NCI-H748 (cell line): ENCODE measurements around the gene RIMBP2.

Experiments used
- DNase-seq: peaks from one replicate; lab custom pipeline; 2025; ENCODE audit not compliant: unreplicated experiment; lab: John Stamatoyannopoulos, UW

RIMBP2 gene

DNA sequence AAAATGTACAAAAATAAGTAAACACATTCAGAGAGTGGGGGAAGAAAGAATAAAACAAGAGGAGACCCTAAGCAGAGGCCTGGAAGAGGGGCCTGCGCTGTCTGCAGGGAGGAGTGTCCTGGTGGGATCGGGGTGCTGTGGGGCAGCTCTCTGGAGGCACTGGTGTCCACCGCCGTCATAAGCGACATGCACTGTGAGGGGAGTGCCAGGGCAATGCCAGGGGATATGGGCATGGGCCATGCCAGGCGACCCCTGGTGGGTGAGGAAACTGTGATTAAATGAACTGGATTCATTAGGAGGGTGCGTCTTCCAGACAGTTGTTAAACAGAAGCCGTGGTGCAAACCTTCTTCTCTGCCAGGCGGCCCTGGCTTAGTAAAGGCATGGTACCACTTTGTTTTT, 261.8 kb downstream of the RIMBP2 start:
- DNase-seq, result no peak

DNA sequence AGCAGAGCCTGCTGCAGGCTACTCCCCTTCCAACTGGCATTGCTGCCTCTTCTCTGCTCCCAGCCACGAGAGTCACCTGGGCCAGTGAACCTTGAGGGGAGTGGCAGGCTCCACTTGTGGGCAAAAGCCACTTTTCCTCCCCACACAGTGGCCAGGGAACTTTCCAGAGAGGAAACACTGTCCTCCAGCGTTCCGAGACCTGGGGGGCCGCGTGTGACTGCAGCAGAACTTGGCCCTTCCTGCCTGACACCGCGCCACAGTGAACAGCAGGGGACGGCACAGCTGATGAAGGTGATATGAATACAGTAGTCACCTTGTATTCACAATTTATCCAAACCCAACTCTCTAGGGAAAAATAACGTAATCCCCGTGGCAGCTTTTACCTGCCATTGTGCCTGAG, 263.6 kb downstream of the RIMBP2 start:
- no peak for DNase-seq

DNA sequence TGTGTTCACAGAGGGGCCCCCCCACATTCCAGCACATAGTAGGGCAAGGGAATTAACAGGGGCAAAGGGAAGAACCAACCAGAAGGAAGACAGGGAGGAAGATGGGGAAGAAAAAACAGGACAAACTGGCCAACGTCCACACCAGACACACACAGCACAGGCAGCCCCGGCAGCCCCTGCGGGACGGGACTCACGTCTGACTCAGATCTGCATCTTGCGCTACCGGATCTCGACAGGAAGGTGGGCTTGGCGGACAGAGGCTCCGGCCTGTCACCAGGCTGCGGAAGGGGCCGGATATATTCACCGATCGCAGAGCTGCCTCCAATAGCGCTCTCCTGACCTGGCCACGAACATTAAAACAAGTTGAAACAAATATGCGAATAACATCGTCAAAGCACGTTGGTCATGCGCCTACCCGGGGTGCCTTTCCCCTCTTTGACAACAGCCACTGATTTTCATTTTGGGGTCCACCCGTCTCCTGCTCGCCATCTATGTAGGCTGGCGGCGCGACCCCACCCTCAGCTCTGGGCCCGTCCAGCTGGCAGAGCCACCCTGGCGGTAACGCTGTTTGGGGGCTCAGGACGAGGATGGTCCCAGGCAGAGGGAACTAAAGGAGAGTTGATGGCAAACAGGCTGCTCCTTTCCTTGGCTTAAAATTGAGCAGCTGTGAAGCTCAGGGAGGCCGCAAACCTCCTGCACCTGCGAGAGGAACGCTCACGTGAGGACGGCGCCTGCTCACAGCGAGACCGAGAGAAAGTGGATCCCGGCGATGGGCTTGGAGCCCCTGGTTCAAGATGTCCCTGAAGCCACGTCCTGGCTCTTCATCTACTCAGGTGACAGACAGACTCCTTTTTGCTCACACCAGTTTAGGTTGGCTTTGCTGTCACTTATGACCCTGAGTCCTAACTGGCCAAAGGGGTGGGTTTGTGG, 264.8 kb downstream of the RIMBP2 start:
- no peak for DNase-seq

DNA sequence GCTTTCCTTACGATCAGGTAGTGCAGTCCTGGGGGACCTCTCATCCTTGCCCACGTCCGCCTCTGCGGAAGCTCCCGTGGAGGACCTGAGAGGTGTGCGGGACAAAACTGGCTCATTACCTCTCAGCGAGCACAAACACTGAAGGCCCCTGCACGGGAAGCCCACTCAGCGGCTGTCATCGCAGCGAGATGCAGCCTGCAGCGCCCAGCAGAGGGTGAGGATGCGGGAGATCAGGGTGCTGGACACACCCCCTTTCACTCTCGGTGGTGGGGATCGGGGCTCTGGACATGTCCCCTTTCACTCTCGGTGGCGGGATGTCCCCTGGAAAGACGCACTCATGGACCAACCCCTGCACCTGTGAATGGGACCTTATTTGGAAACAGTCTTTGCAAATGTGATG, 266.8 kb downstream of the RIMBP2 start:
- no peak for DNase-seq

DNA sequence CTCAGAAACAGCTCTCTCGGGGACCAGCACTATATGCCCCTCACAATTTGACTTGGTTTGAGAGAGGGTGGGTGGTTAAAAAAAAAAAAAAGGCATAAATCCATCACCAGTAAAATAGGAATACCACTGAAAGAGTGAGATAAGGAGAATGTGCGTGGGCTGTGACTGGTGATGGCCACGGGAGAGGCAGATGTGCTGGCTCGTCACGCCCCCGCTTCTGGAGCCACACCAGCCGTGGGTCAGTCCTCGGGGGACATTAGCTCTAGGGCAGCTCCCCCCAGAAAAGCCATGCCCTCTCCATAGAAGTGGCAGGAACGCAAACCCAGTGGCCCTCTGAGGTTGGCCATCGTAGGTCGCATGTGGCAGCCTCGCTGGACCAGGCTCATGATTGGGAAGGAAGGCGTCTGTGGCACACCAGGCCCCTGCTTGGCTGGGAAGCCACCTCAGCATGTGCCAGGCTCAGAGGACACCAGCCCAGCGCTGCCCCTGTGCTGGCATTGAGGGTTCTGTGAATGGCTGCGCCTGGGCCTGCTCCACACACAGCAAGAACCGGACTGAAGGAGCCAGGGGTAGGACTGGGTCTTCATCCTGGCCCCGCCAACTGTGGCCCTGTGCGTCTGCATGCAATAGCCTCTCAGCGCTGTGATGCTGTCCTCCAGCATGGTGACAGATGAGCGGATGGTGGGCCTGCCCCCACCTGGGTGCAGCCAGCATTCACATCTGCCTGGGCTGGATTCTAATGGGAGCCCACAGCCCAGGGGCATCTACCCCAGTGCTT, 267.9 kb downstream of the RIMBP2 start:
- no peak for DNase-seq

DNA sequence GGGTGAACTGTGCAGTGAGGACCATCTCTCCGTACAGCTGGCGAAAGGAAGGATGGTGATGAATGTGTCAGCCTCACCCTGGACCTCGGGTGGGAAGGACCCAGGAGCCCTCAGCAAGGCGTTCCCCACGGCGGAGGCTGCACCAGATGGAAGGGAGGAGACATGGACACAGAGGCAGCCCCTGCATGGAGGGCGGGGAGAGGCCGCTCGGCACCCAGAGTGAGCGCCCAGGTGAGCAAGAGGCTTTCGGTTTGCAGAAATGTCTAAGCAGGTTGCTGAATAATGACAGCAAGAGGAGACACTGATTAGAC, 268.5 kb downstream of the RIMBP2 start:
- DNase-seq, result no peak

DNA sequence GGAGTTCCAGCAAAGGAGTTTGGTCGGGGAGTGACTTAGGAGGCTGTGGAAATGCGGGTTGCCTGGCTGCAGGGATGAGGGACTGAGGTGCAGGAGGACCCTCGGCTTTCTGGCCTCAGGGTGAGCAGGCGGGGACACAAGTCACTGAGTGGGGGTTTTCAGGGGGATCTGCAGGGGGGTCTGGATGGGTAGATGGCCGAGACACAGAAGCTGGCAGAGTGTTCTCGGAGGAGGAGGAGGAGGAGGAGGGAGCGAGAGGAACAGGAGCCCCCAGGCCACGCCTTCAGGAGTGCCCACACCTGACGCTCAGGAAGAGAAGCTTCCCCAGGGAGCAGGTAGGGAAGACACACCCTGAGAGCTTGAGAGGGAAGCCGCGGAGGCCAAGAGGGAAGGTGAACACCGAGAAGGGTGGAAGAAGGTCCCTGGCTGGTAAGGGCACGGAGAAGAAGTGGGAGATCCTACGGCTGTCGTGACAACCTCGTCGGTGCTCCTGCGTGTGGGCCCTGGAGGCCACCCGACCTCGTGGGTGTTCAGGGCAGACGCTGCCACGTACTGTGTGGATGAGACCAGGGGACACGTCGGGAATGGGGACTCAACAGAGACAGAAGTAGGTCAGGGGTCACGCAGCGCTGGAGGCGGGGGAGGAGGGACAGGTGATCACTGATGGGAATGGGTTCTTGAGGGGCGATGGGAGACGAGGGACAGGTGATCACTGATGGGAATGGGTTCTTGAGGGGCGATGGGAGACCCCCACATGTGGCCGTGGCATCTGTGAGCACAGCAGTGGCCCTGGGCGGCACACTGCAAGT, 269.0 kb downstream of the RIMBP2 start:
- no peak for DNase-seq

DNA sequence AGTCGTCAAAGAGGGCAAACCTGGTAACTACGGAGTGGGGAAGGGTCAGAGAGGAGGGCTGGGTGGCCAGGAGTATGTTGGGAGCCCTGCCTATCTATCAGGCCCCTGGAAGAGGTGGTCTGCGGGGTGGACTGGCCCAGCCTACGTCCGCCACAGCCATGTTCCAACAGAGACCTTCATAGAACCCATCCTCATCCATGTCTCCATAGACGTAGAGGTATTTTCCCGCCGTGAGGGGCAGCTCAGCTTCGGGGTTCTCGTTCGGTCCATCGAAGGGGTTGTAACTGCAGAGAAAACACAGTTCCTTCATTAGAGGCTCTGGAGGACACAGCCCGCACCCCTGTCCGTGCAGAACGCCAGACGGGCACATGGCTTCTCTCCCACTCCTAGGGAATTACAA, 271.1 kb downstream of the RIMBP2 start:
- DNase-seq, result no peak

DNA sequence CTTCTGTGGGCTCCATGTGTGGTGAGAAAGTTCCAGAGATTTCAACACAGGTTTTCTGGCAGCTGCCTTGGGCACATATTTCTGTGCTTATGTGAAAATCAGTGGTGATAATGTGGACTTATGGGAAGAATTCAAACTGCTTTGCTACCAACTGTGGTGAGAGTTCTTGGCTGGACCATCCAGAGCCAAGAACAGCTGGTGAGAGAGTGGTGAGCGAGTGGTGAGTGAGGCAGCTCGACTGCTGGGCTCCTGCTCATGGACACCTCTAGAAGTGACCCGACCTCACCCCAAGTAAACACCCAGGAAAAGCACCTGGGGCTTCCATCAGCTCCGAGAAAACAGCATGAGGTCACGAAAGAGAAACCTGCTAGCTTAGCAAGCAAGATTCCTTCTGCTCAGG, 272.0 kb downstream of the RIMBP2 start:
- no peak for DNase-seq

DNA sequence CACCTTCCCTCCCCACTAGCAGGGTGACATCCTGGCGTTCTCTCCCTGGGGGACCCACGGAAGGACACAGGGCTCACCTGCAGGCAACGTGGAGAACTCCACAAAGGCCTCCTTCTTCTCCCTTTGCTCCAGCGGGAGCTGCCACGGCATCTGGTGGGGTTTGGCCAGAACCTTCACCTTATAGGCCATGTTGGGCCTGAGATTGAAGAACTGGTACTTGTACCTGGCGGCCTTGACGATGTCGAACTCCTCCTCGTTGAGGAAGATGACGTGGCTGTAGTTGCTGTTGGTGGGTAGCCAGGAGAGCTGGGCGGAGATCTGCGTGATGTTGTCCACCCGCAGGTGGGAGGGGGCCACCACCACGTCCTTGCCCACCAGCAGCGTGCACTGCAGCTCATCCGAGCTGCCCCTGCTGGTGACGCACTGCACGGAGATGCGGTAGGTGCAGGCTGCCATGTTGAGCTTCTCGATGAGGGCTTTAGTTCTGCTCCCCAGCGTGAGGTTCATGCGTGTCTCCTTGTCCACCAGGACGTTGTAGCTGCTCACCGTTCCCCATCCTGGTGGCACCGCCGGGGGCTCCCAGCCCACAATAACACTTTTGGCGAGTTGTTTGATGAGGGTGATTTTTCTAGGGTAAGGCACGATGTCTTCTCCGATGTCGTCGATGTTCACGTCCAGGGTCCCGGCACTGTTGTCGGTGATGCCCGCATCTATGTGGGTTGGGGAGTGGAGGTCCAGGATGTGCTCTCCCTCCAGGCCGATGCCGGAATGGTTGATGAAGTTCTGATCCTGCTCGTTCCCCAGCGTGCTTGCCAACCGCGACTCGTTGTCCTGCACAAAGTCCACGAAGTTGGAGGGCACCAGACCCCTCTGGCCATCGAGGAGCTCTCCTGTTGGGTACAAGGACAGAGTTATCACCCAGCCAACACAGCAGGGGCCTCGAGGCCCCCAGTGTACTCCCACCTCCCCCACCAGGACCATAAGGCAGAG, 274.0 kb downstream of the RIMBP2 start:
- DNase-seq, result no peak

DNA sequence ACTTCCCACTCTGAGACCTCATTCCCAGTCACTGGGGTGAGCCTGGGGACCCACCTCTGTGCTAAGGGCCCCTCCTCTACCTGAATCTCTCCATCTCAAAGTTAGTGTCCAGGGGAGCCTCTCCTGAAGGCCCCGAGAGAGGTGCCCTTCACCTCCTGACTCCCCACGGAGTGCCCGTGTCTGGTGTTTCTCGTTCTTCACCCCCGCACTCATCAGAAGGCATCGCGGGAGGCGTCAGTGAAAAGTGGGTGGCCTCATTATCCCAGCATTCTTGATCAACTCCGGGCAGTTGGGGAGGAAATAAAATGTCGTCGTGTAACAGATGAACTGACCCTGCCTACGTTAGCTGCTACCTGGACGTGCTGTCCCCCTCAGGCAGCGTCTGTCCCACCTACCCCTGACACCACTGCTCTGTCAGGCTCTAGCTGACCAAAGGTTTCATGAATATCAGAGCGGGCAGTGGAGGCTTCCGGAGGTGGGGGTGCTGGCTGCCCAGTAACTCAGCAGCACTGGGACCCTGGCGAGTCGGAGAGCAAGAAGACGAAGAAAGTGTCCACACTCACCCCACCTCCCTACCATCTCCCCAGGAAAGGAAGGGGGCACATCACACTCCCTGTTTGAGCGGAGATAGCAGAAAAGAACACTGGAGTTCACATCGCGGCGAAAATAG, 275.6 kb downstream of the RIMBP2 start:
- no peak for DNase-seq

DNA sequence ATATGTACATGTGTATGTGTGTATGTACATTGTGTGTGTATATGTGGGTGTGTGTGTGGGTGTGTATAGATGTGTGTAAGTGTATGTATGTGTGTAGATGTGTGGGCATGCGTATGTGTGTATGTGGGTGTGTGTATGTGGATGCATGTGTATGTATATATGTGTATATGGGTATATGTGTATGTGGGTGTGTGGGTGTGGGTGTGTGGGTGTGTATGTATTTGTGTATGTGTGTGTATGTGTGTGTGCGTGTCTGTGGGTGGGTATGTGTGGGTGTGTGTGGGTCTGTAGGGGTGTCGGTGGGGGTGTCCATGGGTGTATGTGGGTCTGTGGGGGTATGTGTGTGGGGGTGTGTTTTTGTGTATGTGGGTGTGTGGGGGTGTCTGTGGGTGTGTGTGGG, 276.8 kb downstream of the RIMBP2 start:
- DNase-seq, result no peak

DNA sequence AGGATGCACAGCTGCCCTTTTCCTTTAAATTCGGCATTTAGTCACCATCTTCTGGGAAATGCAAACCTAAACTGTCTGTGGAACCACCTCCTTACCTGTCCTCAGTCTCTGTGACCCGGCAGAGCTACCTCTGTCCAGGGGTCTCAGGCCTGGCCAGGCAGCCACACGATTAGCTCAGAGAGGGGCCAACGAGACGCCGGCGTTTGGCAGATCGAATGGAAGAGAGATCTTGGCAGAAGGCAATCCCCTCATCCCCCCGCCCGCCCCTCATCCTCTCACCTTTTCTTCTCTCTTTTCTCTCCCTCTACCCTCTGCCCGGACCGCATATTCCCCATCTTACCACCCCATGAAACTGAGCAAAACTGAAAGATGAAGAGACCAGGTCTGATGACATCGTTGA, 277.4 kb downstream of the RIMBP2 start:
- no peak for DNase-seq

DNA sequence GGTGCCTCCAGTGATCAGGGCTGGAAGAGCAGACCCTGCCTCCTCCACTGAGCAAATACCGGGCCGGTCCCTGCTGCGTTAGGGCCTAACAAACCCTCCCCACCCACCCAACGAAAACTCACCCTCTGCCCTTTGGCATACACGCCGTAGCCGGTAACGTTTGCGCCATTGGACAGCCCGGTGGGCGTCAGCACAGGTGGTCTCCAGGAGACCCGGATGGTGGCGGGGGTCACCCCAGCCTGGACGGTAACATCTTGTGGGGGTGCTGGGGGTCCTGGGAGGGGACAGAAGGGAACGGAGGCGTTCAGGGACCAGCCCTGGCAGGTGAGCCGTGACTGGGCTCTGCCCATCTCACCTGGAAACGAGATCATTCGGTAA, 277.9 kb downstream of the RIMBP2 start:
- DNase-seq, result no peak

DNA sequence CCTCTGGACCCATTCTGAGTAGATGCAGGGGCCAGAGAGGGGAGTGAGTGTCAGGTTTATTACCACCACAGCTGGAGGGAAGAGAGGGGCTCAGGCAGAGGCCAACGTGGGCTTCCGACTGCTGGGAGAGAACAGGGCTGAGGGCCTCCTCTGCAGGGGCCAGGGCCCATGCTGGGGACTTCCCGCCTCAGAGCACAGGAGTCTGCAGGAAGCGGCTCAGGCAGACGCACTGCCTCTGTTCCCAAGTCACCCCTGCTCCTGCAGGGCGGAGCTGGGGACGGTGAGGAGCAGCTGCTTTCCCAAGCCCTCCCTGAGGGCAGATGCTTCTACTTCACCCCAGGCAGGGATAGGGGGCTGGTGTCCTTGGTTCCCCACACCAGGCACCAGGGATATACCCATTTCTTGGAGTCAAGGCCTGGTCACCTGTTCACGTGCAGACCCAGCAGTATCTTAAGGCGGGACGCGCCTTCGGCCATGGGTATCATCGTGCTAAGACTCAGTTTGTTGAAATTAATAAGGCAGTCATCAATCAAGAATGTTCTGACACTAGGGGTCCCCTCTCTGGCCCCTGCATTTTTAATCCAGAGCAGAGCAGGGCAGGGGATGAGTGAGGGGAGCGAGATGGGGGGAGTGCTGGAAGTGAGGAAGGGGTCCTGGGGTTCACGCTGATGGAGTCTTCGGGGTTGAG, 278.4 kb downstream of the RIMBP2 start:
- no peak for DNase-seq

DNA sequence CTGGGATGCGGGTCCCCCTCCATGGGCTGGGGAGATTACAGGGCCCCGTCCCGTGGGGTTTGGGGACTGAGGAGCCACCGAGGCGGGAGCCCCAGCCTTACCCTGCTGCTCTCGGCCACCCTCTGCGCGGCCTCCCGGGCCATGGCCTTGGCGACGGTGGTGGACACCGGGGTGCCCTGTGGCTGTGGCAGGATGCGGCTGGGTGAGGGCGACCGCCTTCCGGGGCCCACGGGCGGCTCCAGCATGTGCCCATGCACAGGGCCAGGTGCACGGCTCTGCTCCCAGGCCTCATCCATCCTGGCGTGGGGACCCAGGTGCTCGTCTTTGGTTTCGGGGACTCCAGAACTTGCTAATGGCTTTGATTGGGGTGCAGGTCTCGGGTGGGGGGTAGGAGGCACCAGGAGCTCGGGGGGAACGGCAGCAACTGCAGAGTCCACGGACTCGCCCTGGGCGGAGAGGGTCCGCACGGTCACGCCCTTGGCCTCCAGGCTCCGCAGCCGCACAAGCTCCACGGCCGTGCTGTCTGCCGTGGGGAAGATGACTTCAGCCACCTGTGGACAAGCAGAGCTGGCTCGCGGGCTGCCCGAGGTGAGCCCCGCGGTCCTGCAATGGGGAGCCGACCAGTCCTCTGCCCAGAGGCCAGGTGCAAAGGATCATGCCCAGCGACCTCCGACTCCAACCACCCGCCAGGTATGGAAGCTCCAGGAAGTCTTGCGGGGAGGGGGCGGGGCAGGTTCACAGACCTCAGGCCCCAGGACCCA, 279.2 kb downstream of the RIMBP2 start:
- DNase-seq, result no peak

DNA sequence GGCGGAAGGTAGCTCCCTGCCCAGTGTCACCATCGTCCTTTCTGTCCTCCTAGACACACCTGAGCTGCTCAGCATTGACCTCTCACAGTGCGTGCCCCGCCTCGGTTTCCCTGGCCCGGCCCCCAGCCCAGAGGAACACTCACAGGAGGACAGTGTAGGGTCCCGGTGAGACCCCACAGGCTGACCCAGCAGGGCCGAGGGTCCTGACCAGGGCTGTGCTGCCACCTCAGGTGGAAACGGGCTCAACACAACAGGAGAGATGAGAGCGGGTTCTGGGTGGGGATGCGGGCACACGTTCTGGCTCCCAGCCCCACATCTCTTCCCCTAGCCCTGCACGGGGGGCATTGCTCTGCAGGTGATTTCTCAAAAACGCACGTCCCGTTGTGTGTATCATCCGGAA, 280.3 kb downstream of the RIMBP2 start:
- DNase-seq, result no peak

DNA sequence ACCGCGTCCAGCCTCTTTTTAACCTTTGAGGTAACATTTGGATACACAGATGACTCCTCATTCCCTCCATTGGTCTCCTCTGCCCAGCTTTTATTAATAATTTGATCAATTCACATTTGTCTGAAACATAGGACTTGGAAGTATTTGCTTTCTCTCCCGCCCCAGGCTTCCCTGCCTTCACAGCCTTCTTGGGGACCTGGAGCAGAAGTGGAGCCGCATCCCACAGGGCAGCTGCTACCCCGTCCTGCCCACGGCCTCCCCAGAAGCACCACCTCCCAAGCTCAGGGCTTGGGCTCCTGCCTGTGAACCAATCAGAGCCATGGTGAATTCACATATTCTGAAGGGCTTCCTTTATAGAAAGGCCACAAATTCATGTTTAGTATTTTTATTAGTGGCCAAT, 280.8 kb downstream of the RIMBP2 start:
- no peak for DNase-seq

DNA sequence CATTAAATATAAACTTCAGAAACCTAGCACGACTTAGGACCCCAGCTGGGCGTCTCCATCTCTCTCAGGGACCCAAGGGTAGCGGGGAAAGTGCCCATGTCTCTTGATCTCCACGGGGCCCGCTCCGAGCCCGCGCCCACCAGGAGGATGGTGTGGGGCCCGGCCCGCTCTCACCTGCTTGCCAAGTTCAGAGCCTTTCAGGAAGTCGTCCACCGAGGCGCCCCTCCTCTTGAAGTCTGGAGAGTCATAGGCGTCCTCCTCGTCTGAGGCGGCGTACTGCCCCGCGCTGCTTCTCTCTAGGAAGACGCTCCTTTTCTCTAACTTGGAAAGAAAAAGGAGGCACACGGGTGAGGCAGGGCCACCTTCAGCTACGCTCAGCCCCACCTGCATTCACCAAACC, 281.5 kb downstream of the RIMBP2 start:
- no peak for DNase-seq
